Activated CD4-positive, alpha-beta T cell treated with anti-CD3 and anti-CD28 coated beads, Interleukin-2, Interleukin-6, amounts not matched to agents 100 ng/mL and 50 ng/mL, durations not matched to agents 16 hours and 8 hours (primary cell): ENCODE results near the gene C11orf71.
A peak's percentile ranks its signal among the peaks of the same experiment; 100 is the strongest.

Experiments used
- DNase-seq: peaks from one replicate; pipeline ENCODE4 v3.0.0-alpha.2; 2020

Gene C11orf71

GRCh38 chr11:114398303-114398920, 1.9 kb downstream of the C11orf71 start:
- no peak for DNase-seq

GRCh38 chr11:114397349-114397982, 2.8 kb downstream of the C11orf71 start:
- no peak for DNase-seq

GRCh38 chr11:114396916-114397315, 3.4 kb downstream of the C11orf71 start:
- no peak for DNase-seq

GRCh38 chr11:114395736-114396135, 4.6 kb downstream of the C11orf71 start:
- DNase-seq: no peak

- DNase-seq: no peak
Measured at GRCh38 chr11:114392735-114393667, 7.3 kb downstream of the C11orf71 start.

- no peak for DNase-seq
Measured at GRCh38 chr11:114386545-114386944, 13.8 kb downstream of the C11orf71 start.

GRCh38 chr11:114386131-114386530, 14.2 kb downstream of the C11orf71 start:
- no peak for DNase-seq

GRCh38 chr11:114384487-114384886, 15.8 kb downstream of the C11orf71 start:
- peak; percentile 12 for DNase-seq

- DNase-seq: no peak
Measured at GRCh38 chr11:114382509-114382908, 17.8 kb downstream of the C11orf71 start.

- no peak for DNase-seq
Measured at GRCh38 chr11:114379394-114380069, 20.8 kb downstream of the C11orf71 start.

- no peak for DNase-seq
Measured at GRCh38 chr11:114377612-114378267, 22.6 kb downstream of the C11orf71 start.

- DNase-seq: no peak
Measured at GRCh38 chr11:114375052-114375451, 25.3 kb downstream of the C11orf71 start.

GRCh38 chr11:114368918-114369680, 31.2 kb downstream of the C11orf71 start:
- no peak for DNase-seq

- DNase-seq: no peak
Measured at GRCh38 chr11:114367244-114367957, 32.9 kb downstream of the C11orf71 start.

GRCh38 chr11:114366331-114367243, 33.7 kb downstream of the C11orf71 start:
- no peak for DNase-seq

- DNase-seq: no peak
Measured at GRCh38 chr11:114362958-114363357, 37.4 kb downstream of the C11orf71 start.

- DNase-seq: no peak
Measured at GRCh38 chr11:114362326-114362725, 38.0 kb downstream of the C11orf71 start.

GRCh38 chr11:114359342-114359741, 41.0 kb downstream of the C11orf71 start:
- no peak for DNase-seq

GRCh38 chr11:114358716-114359115, 41.6 kb downstream of the C11orf71 start:
- no peak for DNase-seq

GRCh38 chr11:114354076-114354475, 46.2 kb downstream of the C11orf71 start:
- no peak for DNase-seq
